ENCODE results near the gene ZNF750.

ZNF750 gene

DNA sequence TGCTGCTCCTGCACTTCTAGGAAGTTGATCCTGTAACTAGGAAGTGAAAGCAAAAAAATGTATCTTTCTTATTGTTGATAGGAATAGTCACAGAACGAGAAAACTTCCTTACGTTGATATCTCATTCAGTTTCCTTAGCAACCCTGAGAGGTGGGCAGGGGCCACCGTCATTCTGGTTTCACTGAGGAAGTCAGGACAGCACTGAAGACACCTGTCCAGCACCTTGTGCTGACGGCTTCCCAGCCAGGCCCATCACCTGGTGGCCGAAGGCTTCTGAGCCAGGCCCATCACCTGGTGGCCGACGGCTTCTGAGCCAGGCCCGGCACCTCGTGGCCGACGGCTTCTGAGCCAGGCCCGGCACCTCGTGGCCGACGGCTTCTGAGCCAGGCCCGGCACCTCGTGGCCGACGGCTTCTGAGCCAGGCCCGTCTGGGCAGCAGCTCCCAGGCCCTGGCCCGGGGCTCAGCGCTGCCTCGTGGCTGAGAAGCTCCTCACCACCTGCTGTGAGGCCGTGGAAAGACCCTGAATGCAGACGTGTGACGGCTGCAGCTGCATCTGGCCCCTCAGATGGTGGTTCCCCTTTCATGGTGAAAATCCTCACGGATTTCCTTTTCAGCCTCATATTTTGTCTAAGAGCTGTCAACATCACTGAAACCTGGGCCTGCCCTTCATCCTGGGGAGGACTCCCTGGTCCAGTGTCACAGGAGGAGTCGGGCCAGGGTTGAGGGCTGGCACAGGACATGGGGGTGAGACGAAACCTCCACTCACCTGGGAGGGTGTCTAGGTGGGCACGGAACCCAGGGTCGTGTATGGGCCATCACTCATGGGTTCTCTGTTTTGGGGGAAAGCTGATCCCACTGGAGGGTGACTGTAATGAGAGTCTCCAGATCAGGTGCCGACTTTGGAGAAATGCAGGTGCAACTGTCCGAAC lies 33.0 kb upstream of the ZNF750 start:
- no peak for DNase-seq (ENCODE audit: low spot score)

DNA sequence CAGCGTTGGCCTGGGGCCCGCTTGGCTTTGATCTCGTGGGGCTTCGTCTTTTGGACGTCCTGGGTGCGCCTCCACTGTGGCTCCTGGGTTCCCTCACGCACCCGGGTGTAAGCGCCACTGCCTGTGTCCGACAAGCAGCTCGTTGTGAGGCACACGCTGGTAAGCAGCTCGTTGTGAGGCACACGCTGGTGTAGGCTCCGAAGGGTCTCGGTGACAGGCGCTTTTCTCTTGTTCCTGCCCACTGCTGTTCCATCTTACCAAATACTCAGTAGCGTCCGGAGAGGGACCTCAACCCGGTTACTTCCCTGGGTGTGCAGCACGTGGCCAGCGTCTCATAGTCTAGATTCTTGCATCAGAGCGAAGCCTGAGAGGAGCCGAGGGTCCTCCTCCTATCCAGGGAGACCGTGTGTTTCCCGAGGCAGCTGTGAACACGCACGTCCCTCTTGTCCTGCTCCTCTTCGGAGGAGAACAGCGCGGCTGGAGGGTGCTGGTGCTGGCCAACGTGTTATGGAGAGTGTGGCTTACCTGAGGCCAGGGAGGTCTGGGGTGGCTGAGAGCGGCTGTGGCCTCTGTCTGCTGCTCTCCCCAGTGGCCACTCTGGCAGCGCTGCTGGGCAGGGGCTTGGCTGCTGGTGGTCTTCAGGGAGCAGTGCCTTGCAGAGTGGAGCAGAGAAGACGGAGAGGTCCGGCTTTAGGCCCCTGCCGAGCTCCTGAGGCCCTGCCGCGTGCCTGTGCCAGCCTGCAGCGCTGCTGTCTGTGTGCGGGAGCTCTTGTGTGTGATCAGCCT lies 32.1 kb upstream of the ZNF750 start:
- DNase-seq (ENCODE audit: low spot score) = no peak

DNA sequence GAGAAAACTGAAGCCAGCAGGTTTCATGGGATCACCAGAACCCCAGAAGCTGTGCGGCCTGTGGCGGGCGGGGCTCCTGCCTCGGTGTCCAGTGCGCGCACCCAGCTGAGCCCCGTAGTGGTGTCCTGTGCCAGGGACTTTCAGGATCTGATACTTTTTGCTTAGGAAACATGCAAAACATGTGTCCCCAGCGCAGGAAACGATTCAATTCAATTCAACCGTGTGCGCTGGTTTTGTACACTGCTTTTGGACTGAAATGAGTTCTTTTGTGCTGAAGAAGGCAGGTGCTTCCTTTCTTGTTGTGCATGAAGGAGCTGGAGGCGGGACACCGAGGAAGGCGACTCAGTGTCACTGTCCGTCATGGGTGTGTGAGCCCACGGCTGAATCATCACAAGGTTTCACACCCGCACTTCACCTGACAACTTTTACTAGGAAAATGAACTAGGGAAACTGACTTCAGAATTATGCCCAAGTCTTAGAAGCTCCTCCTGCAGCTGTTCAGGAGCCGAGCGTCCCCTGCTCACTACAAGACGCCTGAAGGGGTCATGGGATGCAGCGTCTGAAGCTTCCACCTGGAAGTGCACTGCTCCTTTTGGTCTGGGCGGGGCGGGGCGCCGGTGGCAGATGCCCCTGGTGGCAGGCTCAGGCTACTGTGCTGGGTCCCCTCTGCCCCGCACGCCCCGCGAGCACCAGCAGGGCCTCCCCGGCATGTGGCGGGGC lies 31.4 kb upstream of the ZNF750 start:
- DNase-seq (ENCODE audit: low spot score) = no peak

DNA sequence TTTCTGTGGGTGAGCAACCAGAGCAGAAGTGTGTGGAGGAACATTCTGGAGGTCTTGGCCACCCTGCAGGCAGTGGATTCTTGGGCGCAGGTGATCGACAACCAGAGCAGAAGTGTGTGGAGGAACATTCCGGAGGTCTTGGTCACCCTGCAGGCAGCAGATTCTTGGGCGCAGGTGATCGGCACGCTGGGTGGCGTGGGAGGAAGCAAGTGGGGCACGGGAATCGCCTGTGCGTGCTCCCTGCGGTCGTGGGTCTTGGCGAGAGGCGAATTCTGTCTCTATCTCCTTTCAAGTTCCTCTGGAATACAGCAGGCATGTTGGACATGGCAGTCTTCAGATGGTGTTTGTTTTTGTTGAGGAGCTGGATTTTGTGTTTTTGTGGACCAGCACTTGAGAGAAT lies 30.7 kb upstream of the ZNF750 start:
- DNase-seq (ENCODE audit: low spot score) = no peak

DNA sequence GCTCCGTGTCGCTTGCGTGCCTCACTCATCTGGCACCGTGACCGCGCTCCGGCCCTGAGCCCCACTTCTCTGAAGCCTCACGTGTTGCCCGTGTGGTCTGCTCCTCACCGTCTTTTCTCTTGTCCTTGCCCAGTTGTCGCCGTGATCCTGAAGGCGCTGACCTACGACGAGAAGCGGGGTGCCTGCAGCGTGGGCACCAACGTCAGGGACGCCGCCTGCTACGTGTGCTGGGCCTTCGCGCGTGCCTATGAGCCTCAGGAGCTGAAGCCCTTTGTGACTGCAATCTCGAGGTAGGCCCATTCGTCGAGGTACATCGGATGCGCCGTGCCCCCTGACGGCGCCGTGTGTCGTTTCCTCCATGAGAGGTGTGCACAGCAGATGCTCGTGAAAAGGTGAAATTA lies 30.3 kb upstream of the ZNF750 start:
- DNase-seq (ENCODE audit: low spot score) = no peak

DNA sequence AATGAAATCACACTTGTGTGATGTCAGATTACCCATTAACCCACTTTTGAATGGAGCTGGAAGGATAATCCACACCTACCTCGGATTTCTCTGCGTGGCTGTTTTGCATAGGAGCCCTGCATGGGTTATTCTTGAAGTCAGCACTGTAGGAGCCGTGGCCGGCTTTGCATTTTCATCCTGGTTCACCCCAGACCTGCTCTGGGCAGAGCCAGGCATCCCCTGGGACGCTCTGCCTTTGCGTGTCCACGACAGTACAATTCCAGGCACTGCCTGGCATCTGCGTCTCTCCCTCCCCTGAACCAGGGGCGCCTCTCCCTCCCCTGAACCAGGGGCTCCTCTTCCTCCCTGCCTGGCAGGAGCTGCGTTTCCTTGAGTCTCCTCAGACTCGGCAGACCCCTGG lies 29.7 kb upstream of the ZNF750 start:
- DNase-seq (ENCODE audit: low spot score) = no peak

DNA sequence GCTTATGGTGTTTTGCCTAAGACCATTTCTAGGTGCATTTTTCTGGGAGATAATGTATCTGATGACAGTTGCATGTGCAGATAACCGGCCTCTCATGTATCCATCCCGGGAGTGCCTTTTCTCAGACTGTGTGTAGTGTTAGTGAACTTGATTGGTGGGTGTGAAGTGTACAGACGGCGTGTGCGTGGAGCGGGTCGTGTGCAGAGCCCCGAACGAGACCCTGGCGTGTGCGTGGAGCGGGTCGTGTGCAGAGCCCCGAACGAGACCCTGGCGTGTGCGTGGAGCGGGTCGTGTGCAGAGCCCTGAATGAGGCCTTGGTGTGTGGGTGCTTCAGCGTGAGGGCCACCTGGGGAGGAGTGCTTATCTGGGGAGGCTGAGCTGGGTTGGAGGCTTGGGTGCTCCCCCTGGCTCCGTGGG lies 28.9 kb upstream of the ZNF750 start:
- DNase-seq (ENCODE audit: low spot score) = no peak

DNA sequence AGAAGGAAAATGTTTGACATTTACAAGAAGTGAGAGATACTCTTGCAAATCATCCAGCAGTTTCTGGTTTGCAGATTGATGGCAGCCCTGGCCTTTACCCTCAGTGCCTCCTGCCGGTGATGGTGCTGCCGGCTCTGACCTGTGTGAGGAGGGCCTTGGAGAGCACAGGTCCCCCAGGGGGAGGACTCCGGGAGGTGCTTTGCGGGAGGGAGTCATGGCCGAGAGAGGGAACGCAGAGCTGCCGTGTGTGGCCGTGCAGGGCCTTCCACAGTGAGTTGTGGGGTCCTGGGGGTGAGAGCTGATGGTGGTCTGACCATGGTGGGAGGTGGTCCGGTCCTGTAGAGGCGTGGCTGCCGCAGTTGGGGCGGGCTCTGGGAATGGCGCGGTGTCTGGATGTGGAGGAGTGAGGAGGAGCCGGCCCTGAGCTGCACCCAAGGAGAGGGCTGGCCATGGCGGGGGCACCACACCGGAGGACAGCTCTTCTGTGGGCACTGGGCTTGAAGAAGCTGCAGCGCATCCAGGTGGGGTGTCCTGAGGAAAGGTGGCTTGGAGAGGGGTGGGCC lies 28.0 kb upstream of the ZNF750 start:
- DNase-seq (ENCODE audit: low spot score) = no peak

DNA sequence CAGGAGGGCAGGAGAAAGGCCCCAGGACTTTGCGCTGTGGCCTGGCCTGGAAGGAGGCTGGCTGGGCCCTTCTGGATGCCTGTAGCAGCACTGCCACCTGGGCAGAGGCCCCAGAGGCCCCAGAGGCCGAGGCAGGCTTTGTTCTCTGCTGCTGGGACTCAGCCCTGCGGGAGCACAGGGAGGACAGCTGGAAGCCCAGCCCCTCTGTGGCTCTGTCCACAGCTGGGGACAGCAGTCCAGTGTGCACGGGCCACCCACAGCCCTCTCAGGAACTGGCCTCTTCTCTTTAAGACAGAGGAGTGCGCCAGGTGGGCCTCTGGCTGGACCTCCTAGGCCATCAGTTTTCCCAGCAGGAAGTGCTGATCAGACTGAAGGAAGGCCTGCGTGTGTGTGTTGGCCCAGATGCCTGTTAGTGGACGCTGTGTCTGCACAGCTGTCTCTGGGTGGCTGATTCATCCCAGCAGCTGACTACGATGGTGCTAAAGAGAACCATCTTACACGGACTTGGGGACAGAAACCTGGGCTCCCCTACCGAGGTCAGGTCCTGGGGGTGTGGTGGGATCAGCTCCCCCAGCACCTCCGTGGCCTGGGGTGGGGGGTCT lies 26.9 kb upstream of the ZNF750 start:
- DNase-seq (ENCODE audit: low spot score) = no peak

DNA sequence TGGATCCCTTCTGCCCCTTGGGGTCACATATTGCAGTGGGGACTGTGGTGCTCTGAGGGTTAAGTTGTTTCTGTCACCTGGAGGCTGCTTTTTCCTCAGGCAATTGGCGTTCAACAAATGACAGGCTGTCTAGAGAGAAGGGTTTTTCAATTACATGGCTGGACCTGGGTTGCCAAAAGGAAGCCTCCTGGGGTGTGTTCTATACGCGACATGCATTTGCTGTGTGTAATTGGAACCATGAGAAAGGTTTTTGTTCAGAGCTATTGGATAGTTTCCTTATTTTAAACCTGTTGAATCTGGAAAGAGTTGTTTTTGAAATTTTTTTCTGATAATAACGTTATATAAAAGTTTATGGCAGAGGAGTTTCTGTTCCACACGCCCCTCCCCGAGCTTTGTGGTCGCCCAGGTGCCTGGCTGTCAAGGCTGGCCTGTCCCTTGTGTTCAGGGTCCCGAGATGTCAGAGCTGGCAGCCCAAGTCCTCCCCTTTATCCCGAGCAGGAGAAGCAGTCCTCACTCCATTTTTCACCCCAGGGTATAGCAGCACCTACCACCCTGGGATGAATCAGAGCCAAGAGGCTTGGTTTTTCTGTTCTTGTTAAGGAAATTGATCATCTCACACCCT lies 26.1 kb upstream of the ZNF750 start:
- no peak for DNase-seq (ENCODE audit: low spot score)

DNA sequence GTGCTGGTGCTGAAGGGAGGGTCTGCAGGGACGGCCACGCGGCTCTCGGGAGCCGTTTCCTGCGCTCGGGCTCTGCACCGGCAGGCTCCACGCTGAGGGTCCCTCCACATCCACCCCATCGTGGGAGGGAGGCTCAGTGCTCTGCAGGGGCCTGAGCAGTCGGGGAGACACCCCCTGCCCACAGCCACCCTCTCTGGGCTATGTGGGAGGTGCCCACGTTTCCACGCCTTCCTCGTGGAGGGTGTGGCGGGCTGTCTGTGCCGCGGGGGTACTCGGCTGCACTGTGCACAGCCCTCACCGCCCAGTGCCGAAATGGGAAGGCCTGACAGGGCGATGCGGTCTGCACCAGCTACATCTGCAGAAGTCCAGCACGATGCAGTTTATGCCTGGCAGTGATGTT lies 25.5 kb upstream of the ZNF750 start:
- no peak for DNase-seq (ENCODE audit: low spot score)

DNA sequence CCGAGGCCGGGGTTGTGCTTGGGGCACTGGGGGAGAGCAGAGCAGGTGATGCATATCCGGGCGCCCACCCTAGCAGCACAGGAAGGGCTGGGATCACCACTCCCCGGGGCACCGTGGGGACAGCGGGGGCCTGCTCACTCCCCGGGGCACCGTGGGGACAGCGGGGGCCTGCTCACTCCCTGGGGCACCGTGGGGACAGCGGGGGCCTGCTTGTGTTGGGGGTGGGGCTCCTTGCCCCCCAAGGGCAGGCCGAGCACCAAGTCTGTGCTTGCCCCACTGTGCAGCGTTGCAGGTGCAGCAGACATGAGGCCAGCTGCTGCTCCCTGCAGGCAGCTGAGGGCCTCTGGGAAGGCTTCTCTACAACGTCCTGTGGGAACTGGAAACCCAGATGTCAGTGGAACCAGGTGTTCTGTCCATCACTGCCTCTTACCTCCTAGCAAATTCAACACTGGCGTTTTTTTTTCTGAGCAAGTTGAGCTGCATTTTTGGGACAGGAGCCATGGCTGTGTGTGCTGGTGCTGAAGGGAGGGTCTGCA lies 25.0 kb upstream of the ZNF750 start:
- no peak for DNase-seq (ENCODE audit: low spot score)

DNA sequence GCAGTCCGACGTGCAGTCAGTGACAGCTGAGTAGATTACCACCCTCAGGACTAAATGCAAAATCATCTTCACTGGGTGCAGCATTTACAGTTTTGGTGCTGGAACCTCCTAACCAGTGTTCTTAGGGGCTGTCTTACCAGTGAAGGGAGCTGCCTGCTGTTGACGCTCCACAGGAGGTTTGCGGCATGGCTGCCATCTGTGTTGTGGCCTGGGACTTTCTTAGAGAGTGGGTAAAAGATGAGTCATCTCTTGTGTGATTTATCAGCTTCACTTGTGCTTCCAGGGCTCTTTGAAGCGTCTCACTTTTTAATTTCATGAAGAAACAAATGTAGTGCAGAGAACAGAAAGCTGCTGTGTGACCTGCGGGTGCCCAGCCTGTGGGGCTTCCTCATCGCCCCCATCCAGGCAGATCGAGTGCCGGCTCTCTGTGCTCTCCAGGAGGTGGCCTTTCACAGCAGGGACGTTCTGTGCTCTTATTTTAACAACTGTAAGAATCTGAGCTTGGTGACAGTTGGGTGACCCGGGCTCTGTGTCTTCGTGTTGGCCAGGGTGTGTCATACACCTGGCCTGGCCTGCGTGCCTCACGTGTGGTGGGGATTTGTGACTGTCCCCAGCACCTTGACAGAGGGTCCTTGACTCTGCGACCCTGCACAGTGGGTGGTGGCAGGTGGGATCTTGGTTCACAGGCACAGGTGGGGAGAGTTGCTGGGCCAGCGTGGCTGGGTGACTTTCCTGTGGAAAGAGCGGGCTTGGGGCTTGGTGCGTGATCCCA lies 24.3 kb upstream of the ZNF750 start:
- no peak for DNase-seq (ENCODE audit: low spot score)

DNA sequence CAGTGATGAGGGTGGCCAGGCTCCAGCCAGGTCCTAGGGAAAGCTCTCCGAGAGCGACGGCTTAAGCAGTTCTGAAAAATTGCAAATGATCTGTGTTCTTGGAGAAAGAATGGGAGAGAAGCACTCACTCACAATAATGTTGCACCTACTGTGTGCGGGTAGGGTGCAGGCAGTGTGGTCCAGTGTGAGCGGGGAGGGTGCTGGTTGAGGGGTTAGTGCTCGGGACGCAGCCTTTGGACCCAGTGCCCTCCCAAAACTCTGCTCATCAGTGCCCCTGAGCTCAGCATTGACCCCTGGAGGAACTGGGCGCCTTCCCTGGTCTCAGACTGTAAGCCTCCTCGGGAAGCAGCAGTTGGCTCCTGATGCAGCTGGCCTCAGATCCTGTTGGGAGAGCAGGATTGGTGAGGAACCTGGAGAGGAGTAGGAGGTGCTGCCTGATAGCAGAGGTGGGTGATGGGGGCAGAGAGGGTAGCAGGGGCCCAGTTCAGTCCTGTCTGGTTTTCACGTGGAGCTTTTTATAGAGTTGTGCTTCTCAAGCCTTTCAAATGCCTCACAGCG lies 23.6 kb upstream of the ZNF750 start:
- DNase-seq (ENCODE audit: low spot score) = no peak

DNA sequence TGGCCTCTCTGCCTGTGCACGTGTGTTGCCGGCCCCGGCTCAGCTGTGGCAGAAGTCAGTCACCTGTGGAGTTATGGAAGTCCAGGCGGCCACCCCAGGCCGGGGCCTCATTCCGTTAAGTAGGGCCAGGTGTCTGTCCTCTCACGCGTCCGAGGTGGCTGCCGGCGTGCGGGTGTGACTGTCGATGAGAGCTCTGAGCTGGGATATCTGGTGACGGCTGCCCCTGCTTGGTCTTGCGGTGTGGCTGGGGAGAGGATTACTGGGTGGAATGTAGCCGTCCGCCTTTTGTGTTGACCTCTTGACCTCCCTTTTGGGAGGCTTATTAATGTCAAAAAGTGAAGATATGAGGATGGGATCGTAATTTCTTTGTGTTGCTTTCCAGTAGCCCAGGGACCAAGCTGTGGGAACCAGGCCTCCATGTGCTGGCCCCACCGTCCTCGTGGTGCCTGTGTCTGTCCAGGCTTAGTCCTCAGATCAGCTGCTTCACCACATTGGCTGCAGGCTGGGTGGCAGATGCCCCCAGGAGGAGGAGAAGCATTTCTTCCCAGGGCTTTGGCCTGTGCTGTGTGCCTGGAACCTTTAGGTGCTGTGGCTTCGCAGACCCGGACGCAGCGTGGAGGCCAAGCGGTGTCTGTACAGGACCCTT lies 23.0 kb upstream of the ZNF750 start:
- no peak for DNase-seq (ENCODE audit: low spot score)

DNA sequence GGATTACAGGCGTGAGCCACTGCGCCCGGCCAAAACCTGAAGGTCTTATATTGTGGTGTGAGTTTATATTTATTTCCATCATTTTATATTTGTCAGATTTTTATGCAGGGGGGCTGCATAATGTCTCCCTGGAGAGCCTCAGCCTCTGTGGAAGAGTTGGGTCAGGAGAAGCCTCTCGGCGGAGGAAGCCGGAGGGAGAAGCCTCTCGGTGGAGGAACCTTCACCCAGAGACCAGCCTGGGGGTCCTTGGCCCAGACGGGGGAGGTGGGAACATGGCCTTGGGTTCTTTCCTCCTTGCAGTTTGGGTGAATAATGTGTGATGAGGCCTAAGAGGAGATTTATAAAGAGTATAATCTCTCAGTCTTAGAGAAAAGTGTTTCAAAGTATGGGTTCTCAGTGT lies 22.4 kb upstream of the ZNF750 start:
- no peak for DNase-seq (ENCODE audit: low spot score)

DNA sequence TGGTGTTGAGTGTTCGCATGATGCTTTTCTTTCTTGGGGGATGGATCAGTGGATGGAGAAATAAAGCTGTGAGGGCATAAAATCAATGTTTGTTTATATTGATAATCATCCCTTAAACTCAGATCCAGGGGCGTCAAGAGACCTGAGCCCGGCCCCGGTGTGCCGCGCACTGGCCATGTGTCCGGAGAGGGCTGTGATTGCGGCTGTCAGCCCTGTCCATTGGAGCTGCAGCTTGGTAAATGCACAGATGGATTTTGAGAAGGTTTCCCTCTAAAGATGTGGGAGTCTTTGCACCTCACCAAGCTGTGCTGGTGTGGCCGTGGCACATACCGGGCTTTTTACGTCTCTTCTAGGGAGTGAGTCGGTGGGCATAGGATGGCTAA lies 21.6 kb upstream of the ZNF750 start:
- no peak for DNase-seq (ENCODE audit: low spot score)

DNA sequence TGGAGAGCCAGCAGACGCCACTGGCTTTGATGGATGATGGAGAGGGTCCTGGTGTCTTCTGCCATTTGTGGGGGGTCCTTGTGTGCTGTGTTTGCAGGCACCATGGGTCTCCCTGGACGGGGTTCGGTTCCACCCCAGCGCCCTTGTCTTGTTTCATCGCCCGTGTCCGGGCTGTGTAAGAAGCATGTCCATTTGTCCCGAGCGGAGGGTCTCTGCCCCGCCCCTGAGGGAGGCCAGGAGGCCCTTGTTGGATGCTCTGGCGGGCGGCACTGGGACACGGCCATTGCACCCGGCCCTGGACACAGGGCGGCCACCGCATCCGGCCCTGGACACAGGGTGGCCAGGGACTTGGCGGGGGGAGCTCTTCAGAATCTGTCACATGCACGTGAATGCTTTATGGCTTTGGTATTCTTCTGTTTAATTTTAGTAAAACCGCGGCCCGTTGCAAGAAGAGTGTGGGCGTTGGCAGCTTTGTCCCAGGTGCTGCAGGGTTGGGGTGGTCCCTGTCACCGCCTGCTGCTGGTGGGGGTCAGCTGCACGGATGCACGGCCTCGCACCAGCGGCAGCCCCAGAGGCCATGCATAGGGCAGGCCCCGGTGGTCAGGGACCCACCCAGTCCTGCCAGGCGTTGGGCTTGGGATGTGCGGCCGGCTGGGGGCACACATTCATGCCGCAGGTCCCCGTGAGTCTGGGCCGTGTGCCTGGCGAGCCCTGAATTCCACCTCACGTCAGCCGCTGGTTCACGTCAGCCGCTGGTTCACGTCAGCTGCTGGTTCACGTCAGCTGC lies 21.0 kb upstream of the ZNF750 start:
- no peak for DNase-seq (ENCODE audit: low spot score)
